ENCODE measurements around the gene ADAMTS17.

The ADAMTS17 gene

GRCh38 chr15:100141311-100142001, 200.3 kb downstream of the ADAMTS17 start:
- H3K4me1 ChIP-seq (ENCODE audit: control insufficient read depth, insufficient read depth, low read length), result peaks cover 4% of the 10 kb centered on the region
- no peak overlapping the region for H3K9ac ChIP-seq (ENCODE audit: low read depth, low read length)
- H3K27me3 ChIP-seq (ENCODE audit: control insufficient read depth, insufficient read depth, low read length), result peaks cover 28% of the 10 kb centered on the region
- no peaks in the 10 kb centered on the region for H3K9me3 ChIP-seq (replicated peaks; ENCODE audit: low read length)
- H3K4me3 ChIP-seq (ENCODE audit: low read length), result no peak overlapping the region
- H3K36me3 ChIP-seq (ENCODE audit: insufficient read depth, low read length), result no peaks in the 10 kb centered on the region
- H3K4me2 ChIP-seq (ENCODE audit: low read length), result peak overlapping the region; percentile 42

GRCh38 chr15:100140527-100141308, 201.1 kb downstream of the ADAMTS17 start:
- no peaks in the 10 kb centered on the region for H3K36me3 ChIP-seq (ENCODE audit: insufficient read depth, low read length)
- no peaks in the 10 kb centered on the region for H3K9me3 ChIP-seq (replicated peaks; ENCODE audit: low read length)
- peak overlapping the region; percentile 42 for H3K4me2 ChIP-seq (ENCODE audit: low read length)
- no peak overlapping the region for H3K4me3 ChIP-seq (ENCODE audit: low read length)
- H3K9ac ChIP-seq (ENCODE audit: low read depth, low read length), result no peak overlapping the region
- H3K4me1 ChIP-seq (ENCODE audit: control insufficient read depth, insufficient read depth, low read length), result peaks cover 4% of the 10 kb centered on the region
- peaks cover 33% of the 10 kb centered on the region for H3K27me3 ChIP-seq (ENCODE audit: control insufficient read depth, insufficient read depth, low read length)

- H3K36me3 ChIP-seq (ENCODE audit: insufficient read depth, low read length), result no peaks in the 10 kb centered on the region
- no peak overlapping the region for H3K9ac ChIP-seq (ENCODE audit: low read depth, low read length)
- H3K4me3 ChIP-seq (ENCODE audit: low read length), result no peak overlapping the region
- H3K27me3 ChIP-seq (ENCODE audit: control insufficient read depth, insufficient read depth, low read length), result peaks cover 17% of the 10 kb centered on the region
- H3K4me1 ChIP-seq (ENCODE audit: control insufficient read depth, insufficient read depth, low read length), result peaks cover 6% of the 10 kb centered on the region
- no peak overlapping the region for H3K4me2 ChIP-seq (ENCODE audit: low read length)
- no peaks in the 10 kb centered on the region for H3K9me3 ChIP-seq (replicated peaks; ENCODE audit: low read length)
These were observed 207.2 kb downstream of the ADAMTS17 start for GRCh38 chr15:100134586-100134985.

- H3K9ac ChIP-seq (ENCODE audit: low read depth, low read length), result no peak overlapping the region
- no peaks in the 10 kb centered on the region for H3K36me3 ChIP-seq (ENCODE audit: insufficient read depth, low read length)
- H3K9me3 ChIP-seq (replicated peaks; ENCODE audit: low read length), result no peaks in the 10 kb centered on the region
- H3K4me3 ChIP-seq (ENCODE audit: low read length), result no peak overlapping the region
- peaks cover 6% of the 10 kb centered on the region for H3K4me1 ChIP-seq (ENCODE audit: control insufficient read depth, insufficient read depth, low read length)
- peaks cover 16% of the 10 kb centered on the region for H3K27me3 ChIP-seq (ENCODE audit: control insufficient read depth, insufficient read depth, low read length)
- H3K4me2 ChIP-seq (ENCODE audit: low read length), result no peak overlapping the region
These were observed 207.6 kb downstream of the ADAMTS17 start for GRCh38 chr15:100134089-100134583.

- peaks cover 6% of the 10 kb centered on the region for H3K4me1 ChIP-seq (ENCODE audit: control insufficient read depth, insufficient read depth, low read length)
- no peaks in the 10 kb centered on the region for H3K9me3 ChIP-seq (replicated peaks; ENCODE audit: low read length)
- peaks cover 16% of the 10 kb centered on the region for H3K27me3 ChIP-seq (ENCODE audit: control insufficient read depth, insufficient read depth, low read length)
- H3K36me3 ChIP-seq (ENCODE audit: insufficient read depth, low read length), result no peaks in the 10 kb centered on the region
- no peak overlapping the region for H3K4me3 ChIP-seq (ENCODE audit: low read length)
- no peak overlapping the region for H3K9ac ChIP-seq (ENCODE audit: low read depth, low read length)
- no peak overlapping the region for H3K4me2 ChIP-seq (ENCODE audit: low read length)
These were observed 208.8 kb downstream of the ADAMTS17 start for GRCh38 chr15:100133001-100133400.

- Histone ChIP-seq H3K4me2 (ENCODE audit: low read length) (no peak overlapping the region), H3K4me1 (ENCODE audit: control insufficient read depth, insufficient read depth, low read length) (peaks cover 6% of the 10 kb centered on the region), H3K36me3 (ENCODE audit: insufficient read depth, low read length) (no peaks in the 10 kb centered on the region), H3K27me3 (ENCODE audit: control insufficient read depth, insufficient read depth, low read length) (peaks cover 16% of the 10 kb centered on the region), H3K9ac (ENCODE audit: low read depth, low read length) (no peak overlapping the region), H3K9me3 (replicated peaks; ENCODE audit: low read length) (no peaks in the 10 kb centered on the region), H3K4me3 (ENCODE audit: low read length) (no peak overlapping the region)
These were observed 209.5 kb downstream of the ADAMTS17 start for GRCh38 chr15:100132309-100132708.

- Histone ChIP-seq H3K9me3 (replicated peaks; ENCODE audit: low read length) (no peaks in the 10 kb centered on the region), H3K4me1 (ENCODE audit: control insufficient read depth, insufficient read depth, low read length) (peaks cover 6% of the 10 kb centered on the region), H3K27me3 (ENCODE audit: control insufficient read depth, insufficient read depth, low read length) (peaks cover 16% of the 10 kb centered on the region), H3K4me2 (ENCODE audit: low read length) (peak overlapping the region; percentile 78), H3K36me3 (ENCODE audit: insufficient read depth, low read length) (no peaks in the 10 kb centered on the region), H3K9ac (ENCODE audit: low read depth, low read length) (peak overlapping the region; percentile 45), H3K4me3 (ENCODE audit: low read length) (peak overlapping the region; percentile 68)
These were observed 210.2 kb downstream of the ADAMTS17 start for GRCh38 chr15:100131321-100132224.

- H3K9me3 ChIP-seq (replicated peaks; ENCODE audit: low read length), result no peaks in the 10 kb centered on the region
- H3K36me3 ChIP-seq (ENCODE audit: insufficient read depth, low read length), result no peaks in the 10 kb centered on the region
- peaks cover 6% of the 10 kb centered on the region for H3K4me1 ChIP-seq (ENCODE audit: control insufficient read depth, insufficient read depth, low read length)
- H3K4me2 ChIP-seq (ENCODE audit: low read length), result no peak overlapping the region
- no peak overlapping the region for H3K9ac ChIP-seq (ENCODE audit: low read depth, low read length)
- H3K27me3 ChIP-seq (ENCODE audit: control insufficient read depth, insufficient read depth, low read length), result peaks cover 8% of the 10 kb centered on the region
- H3K4me3 ChIP-seq (ENCODE audit: low read length), result no peak overlapping the region
These were observed 212.1 kb downstream of the ADAMTS17 start for GRCh38 chr15:100129677-100130076.

GRCh38 chr15:100125401-100126191, 216.2 kb downstream of the ADAMTS17 start:
- Histone ChIP-seq H3K27me3 (ENCODE audit: control insufficient read depth, insufficient read depth, low read length) (no peaks in the 10 kb centered on the region), H3K36me3 (ENCODE audit: insufficient read depth, low read length) (no peaks in the 10 kb centered on the region), H3K4me2 (ENCODE audit: low read length) (no peak overlapping the region), H3K9me3 (replicated peaks; ENCODE audit: low read length) (peaks cover 9% of the 10 kb centered on the region), H3K9ac (ENCODE audit: low read depth, low read length) (no peak overlapping the region), H3K4me3 (ENCODE audit: low read length) (no peak overlapping the region), H3K4me1 (ENCODE audit: control insufficient read depth, insufficient read depth, low read length) (peaks cover 5% of the 10 kb centered on the region)

GRCh38 chr15:100124936-100125335, 216.8 kb downstream of the ADAMTS17 start:
- H3K4me3 ChIP-seq (ENCODE audit: low read length), result no peak overlapping the region
- H3K4me1 ChIP-seq (ENCODE audit: control insufficient read depth, insufficient read depth, low read length), result peaks cover 5% of the 10 kb centered on the region
- peaks cover 12% of the 10 kb centered on the region for H3K9me3 ChIP-seq (replicated peaks; ENCODE audit: low read length)
- H3K36me3 ChIP-seq (ENCODE audit: insufficient read depth, low read length), result no peaks in the 10 kb centered on the region
- no peaks in the 10 kb centered on the region for H3K27me3 ChIP-seq (ENCODE audit: control insufficient read depth, insufficient read depth, low read length)
- no peak overlapping the region for H3K4me2 ChIP-seq (ENCODE audit: low read length)
- no peak overlapping the region for H3K9ac ChIP-seq (ENCODE audit: low read depth, low read length)

Measured in skeletal muscle satellite cell (primary cell).